ENCODE measurements around the gene HOXA3. TPM values are rescaled to one million over a fixed set of nuclear protein-coding genes. Genes with fewer than 3 reads are reported as not detected.

The HOXA3 gene
- total RNA-seq, 2 donors from 2014 or later: 6.5 to 29.3 TPM

- Histone ChIP-seq H3K4me1 (ENCODE audit: control insufficient read depth in 1 of 2, low read depth in 2 of 2) (peaks cover 8 to 27% of the 10 kb centered on the region in 2 donors), H3K9me3 (no peaks in the 10 kb centered on the region), H3K27ac (peak overlapping the region in 1 of 2 donors; percentile 7), H3K27me3 (replicated peaks; ENCODE audit: insufficient read depth) (peaks cover 39% of the 10 kb centered on the region), H3K36me3 (no peaks in the 10 kb centered on the region), H3K4me3 (no peak overlapping the region)
- no peak for ATAC-seq (ENCODE audit: insufficient number of reproducible peaks, low FRiP score, low read depth)
- no peak for DNase-seq (ENCODE audit: low spot score)
- no peak for TF ChIP-seq CTCF (IDR thresholded peaks at IDR 0.05)
Observed at GRCh38 chr7:27179030-27179429, 26.6 kb upstream of the HOXA3 start.

GRCh38 chr7:27178366-27178765 lies 26.0 kb upstream of the HOXA3 start:
- DNase-seq (ENCODE audit: low spot score) (no peak), ATAC-seq (ENCODE audit: insufficient number of reproducible peaks, low FRiP score, low read depth) (no peak)
- Histone ChIP-seq H3K4me3 (no peak overlapping the region), H3K4me1 (ENCODE audit: control insufficient read depth in 1 of 2, low read depth in 2 of 2) (peaks cover 10 to 27% of the 10 kb centered on the region in 2 donors), H3K9me3 (no peaks in the 10 kb centered on the region), H3K27me3 (replicated peaks; ENCODE audit: insufficient read depth) (peaks cover 36% of the 10 kb centered on the region), H3K27ac (no peak overlapping the region), H3K36me3 (no peaks in the 10 kb centered on the region)
- TF ChIP-seq CTCF (IDR thresholded peaks at IDR 0.05): no peak

- Histone ChIP-seq H3K4me1 (ENCODE audit: control insufficient read depth in 1 of 2, low read depth in 2 of 2) (peaks cover 15 to 27% of the 10 kb centered on the region in 2 donors), H3K9me3 (no peaks in the 10 kb centered on the region), H3K27me3 (replicated peaks; ENCODE audit: insufficient read depth) (peaks cover 36% of the 10 kb centered on the region), H3K27ac (no peak overlapping the region), H3K4me3 (no peak overlapping the region), H3K36me3 (no peaks in the 10 kb centered on the region)
- ATAC-seq (ENCODE audit: insufficient number of reproducible peaks, low FRiP score, low read depth) (no peak), DNase-seq (ENCODE audit: low spot score) (no peak)
- TF ChIP-seq CTCF (IDR thresholded peaks at IDR 0.05): no peak
Observed at GRCh38 chr7:27177795-27178320, 25.5 kb upstream of the HOXA3 start.

- Histone ChIP-seq H3K27me3 (replicated peaks; ENCODE audit: insufficient read depth) (peaks cover 30% of the 10 kb centered on the region), H3K9me3 (no peaks in the 10 kb centered on the region), H3K4me3 (no peak overlapping the region), H3K36me3 (no peaks in the 10 kb centered on the region), H3K4me1 (ENCODE audit: control insufficient read depth in 1 of 2, low read depth in 2 of 2) (peaks cover 15 to 33% of the 10 kb centered on the region in 2 donors), H3K27ac (no peak overlapping the region)
- ATAC-seq (ENCODE audit: insufficient number of reproducible peaks, low FRiP score, low read depth) (no peak), DNase-seq (ENCODE audit: low spot score) (no peak)
- no peak for TF ChIP-seq CTCF (IDR thresholded peaks at IDR 0.05)
Observed at GRCh38 chr7:27176962-27177794, 24.8 kb upstream of the HOXA3 start.

GRCh38 chr7:27176524-27176845 lies 24.1 kb upstream of the HOXA3 start:
- no peak for TF ChIP-seq CTCF (IDR thresholded peaks at IDR 0.05)
- Histone ChIP-seq H3K4me1 (ENCODE audit: control insufficient read depth in 1 of 2, low read depth in 2 of 2) (peaks cover 15 to 33% of the 10 kb centered on the region in 2 donors), H3K36me3 (no peaks in the 10 kb centered on the region), H3K9me3 (no peaks in the 10 kb centered on the region), H3K27me3 (replicated peaks; ENCODE audit: insufficient read depth) (peaks cover 27% of the 10 kb centered on the region), H3K27ac (no peak overlapping the region), H3K4me3 (no peak overlapping the region)
- ATAC-seq (ENCODE audit: insufficient number of reproducible peaks, low FRiP score, low read depth) (no peak), DNase-seq (ENCODE audit: low spot score) (no peak)

Measured in thoracic aorta (tissue), 2 donors.